GM12891 (cell line): ENCODE results near the gene ZNF275.
A peak's percentile ranks its signal among the peaks of the same experiment; 100 is the strongest.

Experiments
- DNase-seq: peaks from one replicate; pipeline ENCODE4 v3.0.0; 2011; ENCODE audit warnings: low spot score; ENCODE audit not compliant: insufficient read length
- FAIRE-seq: peaks from 2 replicates; lab custom pipeline; 2011; peaks lifted over from hg19 to GRCh38; lab: Jason Lieb, UNC
- PAX5 ChIP-seq: IDR thresholded peaks from 2 replicates; pipeline ENCODE4 v1.6.1; 2011; ENCODE audit warnings: low read length, moderate library complexity, mild to moderate bottlenecking; ENCODE audit not compliant: insufficient read depth, severe bottlenecking
- POLR2A ChIP-seq: IDR thresholded peaks from 2 replicates; pipeline ENCODE4 v1.6.1; 2011; ENCODE audit warnings: low read depth, low read length, control low read depth
- POLR2AphosphoS5 ChIP-seq: IDR thresholded peaks from 2 replicates; pipeline ENCODE4 v1.6.1; 2011; ENCODE audit warnings: low read depth, low read length, control low read depth
- POU2F2 ChIP-seq: IDR thresholded peaks from 2 replicates; pipeline ENCODE4 v1.6.1; 2011; ENCODE audit warnings: low read depth, mild to moderate bottlenecking, control low read depth, low read length, moderate library complexity
- SPI1 ChIP-seq: IDR thresholded peaks from 2 replicates; pipeline ENCODE4 v1.6.1; 2011; ENCODE audit warnings: low read depth, low read length, control low read depth
- TAF1 ChIP-seq: IDR thresholded peaks from 2 replicates; pipeline ENCODE4 v1.6.1; 2011; ENCODE audit warnings: low read depth, low read length, control low read depth

The ZNF275 gene

GRCh38 chrX:153353416-153353815 is 19.5 kb downstream of the ZNF275 start:
- FAIRE-seq (no peak), DNase-seq (no peak)
- no peak for TF ChIP-seq SPI1
- no peak for TF ChIP-seq POLR2AphosphoS5
- TF ChIP-seq PAX5, result no peak
- TF ChIP-seq POLR2A, result no peak
- TF ChIP-seq TAF1, result no peak
- TF ChIP-seq POU2F2, result no peak

GRCh38 chrX:153357877-153358276 is 23.9 kb downstream of the ZNF275 start:
- TF ChIP-seq POLR2A, result no peak
- TF ChIP-seq POLR2AphosphoS5, result no peak
- no peak for TF ChIP-seq SPI1
- FAIRE-seq (no peak), DNase-seq (no peak)

DNA sequence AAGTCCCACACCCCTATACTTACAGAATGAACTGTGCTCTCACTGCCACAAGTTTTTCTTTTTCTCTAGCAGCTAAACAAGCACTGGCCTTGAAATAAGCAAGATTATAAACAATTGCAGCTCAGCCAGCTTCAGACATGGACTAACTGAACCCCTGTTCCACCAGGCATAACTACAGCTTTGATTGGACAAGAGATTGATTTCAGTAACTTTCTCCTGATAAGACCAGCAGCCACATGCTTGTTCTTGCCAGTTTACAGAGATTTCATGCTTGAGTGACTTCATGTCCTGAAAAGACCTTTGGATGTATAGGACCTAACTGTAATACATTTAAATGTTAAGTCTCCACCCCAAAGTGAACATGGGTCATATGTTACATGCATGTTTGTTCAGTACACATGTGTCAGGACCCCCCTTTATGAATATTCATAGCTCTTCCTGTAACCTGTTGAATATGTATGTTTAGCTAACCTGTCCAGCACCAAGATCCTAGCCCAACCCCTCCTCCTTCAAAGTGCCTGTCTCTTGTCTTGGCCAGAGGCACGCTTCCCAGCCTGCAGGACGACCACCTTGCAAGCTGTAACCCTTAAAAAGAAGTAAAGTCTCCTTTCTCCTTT is 27.9 kb downstream of the ZNF275 start:
- FAIRE-seq (no peak), DNase-seq (no peak)
- TF ChIP-seq POU2F2, result no peak
- no peak for TF ChIP-seq POLR2AphosphoS5
- TF ChIP-seq PAX5, result no peak

DNA sequence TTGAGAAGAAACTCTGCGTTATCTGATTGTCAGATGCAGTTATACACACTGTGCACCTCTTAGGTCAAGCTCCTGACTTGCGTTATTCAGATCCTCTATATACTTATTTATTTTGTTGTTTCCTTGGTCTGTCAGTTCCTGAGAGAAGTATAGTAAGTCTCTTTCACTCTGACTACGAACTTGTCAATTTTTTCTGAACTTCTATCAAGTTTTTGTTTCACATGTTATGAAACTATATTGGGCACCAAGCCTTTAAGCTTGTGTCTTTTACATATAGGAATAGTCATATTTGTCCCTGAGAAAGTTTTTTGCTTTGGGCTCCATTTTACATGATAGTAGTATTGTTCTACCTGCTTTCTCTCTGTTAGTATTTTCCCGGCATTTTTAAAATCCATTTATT is 31.7 kb downstream of the ZNF275 start:
- TF ChIP-seq POLR2A (no peak), POU2F2 (no peak), SPI1 (no peak), PAX5 (no peak)
- no peak for FAIRE-seq
- no peak for DNase-seq

GRCh38 chrX:153366119-153366518 is 32.2 kb downstream of the ZNF275 start:
- FAIRE-seq (peak; percentile 88), DNase-seq (no peak)
- TF ChIP-seq POLR2A (no peak), SPI1 (no peak), POU2F2 (no peak), TAF1 (no peak)

DNA sequence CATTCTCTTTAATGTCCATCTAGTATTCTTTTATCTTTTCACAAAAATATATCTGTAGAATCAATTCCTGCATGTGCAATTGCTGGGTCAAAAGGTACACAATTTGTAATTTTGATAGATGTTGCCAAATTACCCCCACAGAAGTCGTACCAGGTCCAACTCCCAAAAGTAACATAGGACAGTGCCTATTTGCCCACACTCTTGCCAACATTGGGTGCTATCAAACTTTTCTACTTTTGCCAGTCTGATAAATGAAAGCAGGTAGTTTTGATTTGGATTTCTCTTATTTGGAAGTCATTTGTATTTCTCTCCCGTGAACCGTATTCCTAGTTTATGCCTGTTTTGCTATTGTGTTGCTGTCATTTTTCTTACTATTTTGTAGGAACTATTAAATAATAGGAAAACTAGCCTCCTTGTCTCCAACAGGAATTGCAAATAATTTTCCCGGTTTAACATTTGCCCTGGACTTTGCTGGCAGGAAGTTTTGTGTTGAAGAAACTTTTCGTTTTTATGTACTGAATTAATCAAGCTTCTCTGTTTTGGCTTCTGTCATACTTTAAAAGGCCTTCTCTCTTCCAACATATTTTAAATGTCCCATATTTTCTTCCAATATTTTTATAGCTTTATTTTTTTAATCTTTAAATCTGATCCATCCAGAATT is 33.1 kb downstream of the ZNF275 start:
- DNase-seq, result no peak
- TF ChIP-seq POLR2A (no peak), SPI1 (no peak), TAF1 (no peak), POLR2AphosphoS5 (no peak), PAX5 (no peak), POU2F2 (no peak)
- FAIRE-seq, result no peak

- no peak for DNase-seq
- TF ChIP-seq TAF1 (no peak), SPI1 (no peak)
- no peak for FAIRE-seq
Observed at GRCh38 chrX:153370293-153371055, 36.5 kb downstream of the ZNF275 start.

DNA sequence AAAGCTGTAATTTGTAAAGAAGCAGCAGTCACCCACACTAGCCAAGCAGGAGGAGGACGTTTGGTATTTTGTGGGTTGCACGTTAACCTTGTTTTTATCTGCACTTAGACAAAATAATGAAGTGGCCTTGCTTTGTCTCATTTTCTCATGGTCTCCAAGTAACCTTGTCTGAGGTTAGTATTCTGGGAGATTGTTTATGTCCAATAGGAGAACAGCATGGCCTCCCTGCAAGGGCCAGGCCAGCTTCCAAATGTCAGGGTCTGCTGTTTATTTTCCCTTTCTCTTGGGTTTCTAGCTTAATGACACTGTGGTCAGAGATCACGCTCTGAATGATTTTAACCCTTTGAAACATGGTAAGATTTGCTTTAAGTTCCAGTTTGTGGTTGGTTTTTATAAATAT is 37.3 kb downstream of the ZNF275 start:
- no peak for DNase-seq
- FAIRE-seq, result peak; percentile 5
- no peak for TF ChIP-seq SPI1
- TF ChIP-seq POLR2A, result no peak

DNA sequence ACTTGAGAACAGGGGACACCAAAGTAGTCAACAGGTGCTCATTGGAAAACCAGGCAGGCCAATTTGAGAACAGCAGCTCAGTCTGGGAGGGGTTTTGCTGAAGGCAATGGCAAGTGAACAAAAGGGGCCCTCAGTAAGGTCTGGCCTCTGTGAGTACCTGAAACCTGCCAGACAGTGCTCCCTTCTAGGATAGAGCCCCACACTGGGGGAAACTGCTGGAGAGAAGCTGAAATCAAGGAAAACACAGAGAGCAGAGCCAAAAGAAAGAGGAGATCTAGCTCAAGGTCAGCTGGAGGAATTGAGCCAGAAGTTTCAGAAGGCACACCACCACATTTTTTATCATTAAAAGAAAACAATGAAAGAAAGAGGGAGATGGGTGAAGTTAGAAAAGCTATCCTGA is 39.0 kb downstream of the ZNF275 start:
- TF ChIP-seq SPI1 (no peak), POLR2A (no peak), POU2F2 (no peak), POLR2AphosphoS5 (no peak), TAF1 (no peak), PAX5 (no peak)
- no peak for DNase-seq
- FAIRE-seq, result no peak

- DNase-seq, result no peak
- FAIRE-seq, result no peak
- TF ChIP-seq PAX5 (no peak), POLR2A (no peak), TAF1 (no peak), POLR2AphosphoS5 (no peak), POU2F2 (no peak), SPI1 (no peak)
Observed at GRCh38 chrX:153374426-153374825, 40.5 kb downstream of the ZNF275 start.

GRCh38 chrX:153375571-153375970 is 41.6 kb downstream of the ZNF275 start:
- FAIRE-seq (peak; percentile 65), DNase-seq (no peak)
- no peak for TF ChIP-seq TAF1
- no peak for TF ChIP-seq POU2F2
- TF ChIP-seq POLR2A, result no peak
- TF ChIP-seq PAX5, result no peak
- no peak for TF ChIP-seq SPI1
- no peak for TF ChIP-seq POLR2AphosphoS5
